A549 (cell line): ENCODE results near the gene ABHD17A. TPM values are rescaled to one million over a fixed set of nuclear protein-coding genes. Genes with fewer than 3 reads are reported as not detected.

Source experiments
- ATAC-seq, 2 experiments: fragments of 200-7000 bp in 1 of 2; fragments of >200 bp in 1 of 2; cut with Nextera tagmentation in 1 of 2; cut with Tn5 transposase in 1 of 2; 3 replicates each; pipeline versions ENCODE4 v1.8.0 to v1.9.1; 2018 to 2020; ENCODE audit warnings: mild to moderate bottlenecking in 1 of 2, moderate library complexity in 1 of 2
- CTCF ChIA-PET: fragments of 300-600 bp; sonication (Branson Sonifier 250); formaldehyde crosslinking; extraction: SDS; loops from one replicate; lab custom pipeline; 2021; ENCODE audit warnings: antibody characterized with exemption, inconsistent platforms; lab: Yijun Ruan, JAX
- POLR2A ChIA-PET: fragments of 350-600 bp; formaldehyde crosslinking; extraction: SDS; loops from one replicate; lab custom pipeline; 2021; ENCODE audit warnings: antibody characterized with exemption, inconsistent platforms; lab: Yijun Ruan, JAX
- DNase-seq, 2 experiments: peaks; one replicate each; pipeline versions ENCODE4 v3.0.0 to v3.0.0-alpha.2; 2011 to 2016; ENCODE audit warnings: low read depth in 1 of 2, low spot score in 1 of 2
- FAIRE-seq: peaks from 2 replicates; lab custom pipeline; 2011; peaks lifted over from hg19 to GRCh38; lab: Jason Lieb, UNC
- H3K27ac ChIP-seq, 2 experiments: fragments of >200 bp; sonication (Bioruptor Twin); formaldehyde crosslinking; 3 replicates each; pipeline ENCODE4 v1.5.1; 2016 to 2017
- H3K4me1 ChIP-seq: fragments of >200 bp; sonication (Bioruptor Twin); formaldehyde crosslinking; 3 replicates; pipeline ENCODE4 v1.6.1; 2016
- H3K4me2 ChIP-seq: fragments of >200 bp; sonication (Bioruptor Twin); formaldehyde crosslinking; 3 replicates; pipeline ENCODE4 v1.6.1; 2016
- H3K4me3 ChIP-seq: fragments of >200 bp; sonication (Bioruptor Twin); formaldehyde crosslinking; 3 replicates; pipeline ENCODE4 v1.5.1; 2016
- H3K9me3 ChIP-seq: fragments of >200 bp; sonication (Bioruptor Twin); formaldehyde crosslinking; 3 replicates; pipeline ENCODE4 v1.6.1; 2016
- CEBPB ChIP-seq, 2 experiments: fragments of >200 bp in 1 of 2; sonication (Bioruptor Twin) in 1 of 2; formaldehyde crosslinking in 1 of 2; IDR thresholded peaks; 2 replicates each; pipeline ENCODE4 v1.6.1; 2012 to 2016
- CTCF ChIP-seq: fragments of >200 bp; sonication (Bioruptor Twin); formaldehyde crosslinking; IDR thresholded peaks from 3 replicates; pipeline ENCODE4 v1.5.1; 2016
- ELK1 ChIP-seq: fragments of 150-350 bp; IDR thresholded peaks from 2 replicates; pipeline ENCODE4 v1.6.1; 2014; ENCODE audit warnings: low read depth, mild to moderate bottlenecking, low read length
- EP300 ChIP-seq, 2 experiments: fragments of >200 bp; sonication (Bioruptor Twin); formaldehyde crosslinking; IDR thresholded peaks; 2 replicates in 1 of 2; 3 replicates in 1 of 2; pipeline ENCODE4 v1.6.1; 2016 to 2017
- FOSB ChIP-seq: fragments of 250-450 bp; sonication (Bioruptor Pico); IDR thresholded peaks from 2 replicates; pipeline ENCODE4 v1.5.0; 2020; ENCODE audit warnings: mild to moderate bottlenecking, moderate library complexity
- HEYL ChIP-seq: fragments of 250-450 bp; sonication (Bioruptor Pico); IDR thresholded peaks from 2 replicates; pipeline ENCODE4 v1.8.0; 2021; ENCODE audit warnings: mild to moderate bottlenecking, moderate library complexity
- HOXB5 ChIP-seq: fragments of 250-450 bp; sonication (Bioruptor Pico); IDR thresholded peaks from 2 replicates; pipeline ENCODE4 v1.5.0; 2020; ENCODE audit warnings: mild to moderate bottlenecking, moderate library complexity
- JUN ChIP-seq, 2 experiments: fragments of >200 bp; sonication (Bioruptor Twin); formaldehyde crosslinking; IDR thresholded peaks; 2 replicates in 1 of 2; 3 replicates in 1 of 2; pipeline ENCODE4 v1.6.1; 2016 to 2017
- JUNB ChIP-seq: fragments of >200 bp; sonication (Bioruptor Twin); formaldehyde crosslinking; IDR thresholded peaks from 2 replicates; pipeline ENCODE4 v1.6.1; 2016
- KDM5A ChIP-seq: fragments of 200-600 bp; sonication (generic); IDR thresholded peaks from 2 replicates; pipeline ENCODE4 v1.6.1; 2016; ENCODE audit warnings: antibody characterized with exemption, mild to moderate bottlenecking
- MAFK ChIP-seq: fragments of 450-650 bp; IDR thresholded peaks from 2 replicates; pipeline ENCODE4 v1.6.1; 2014; ENCODE audit not compliant: partially characterized antibody
- NPAS2 ChIP-seq: fragments of 250-450 bp; sonication (Bioruptor Pico); IDR thresholded peaks from 2 replicates; pipeline ENCODE4 v1.8.0; 2022; ENCODE audit warnings: mild to moderate bottlenecking, moderate library complexity, borderline replicate concordance
- RAD21 ChIP-seq, 2 experiments: fragments of >200 bp in 1 of 2; sonication (Bioruptor Twin) in 1 of 2; formaldehyde crosslinking in 1 of 2; IDR thresholded peaks in 1 of 2; conservative IDR thresholded peaks in 1 of 2; 2 replicates in 1 of 2; 3 replicates in 1 of 2; pipeline ENCODE4 v1.6.1; 2012 to 2018; ENCODE audit warnings: inconsistent platforms in 1 of 2
- RARB ChIP-seq: fragments of 250-450 bp; sonication (Bioruptor Pico); IDR thresholded peaks from 2 replicates; pipeline ENCODE4 v1.8.0; 2021; ENCODE audit warnings: mild to moderate bottlenecking, moderate library complexity
- TFCP2L1 ChIP-seq: fragments of 250-450 bp; sonication (Bioruptor Pico); IDR thresholded peaks from 2 replicates; pipeline ENCODE4 v1.5.0; 2021; ENCODE audit warnings: mild to moderate bottlenecking
- TP53 ChIP-seq: fragments of 250-450 bp; sonication (Bioruptor Pico); IDR thresholded peaks from 2 replicates; pipeline ENCODE4 v1.5.0; 2021; ENCODE audit warnings: mild to moderate bottlenecking, moderate library complexity
- ZSCAN20 ChIP-seq: fragments of 250-450 bp; sonication (Bioruptor Pico); IDR thresholded peaks from 2 replicates; pipeline ENCODE4 v1.8.0; 2022; ENCODE audit warnings: mild to moderate bottlenecking, moderate library complexity
- WGBS: methylation state at CpG from one replicate; pipeline ENCODE4 v1.1.6; 2017; ENCODE audit errors: missing lambda C conversion rate; 5-methylcytosine and 5-hydroxymethylcytosine counted together
- polyA plus RNA-seq, 4 experiments: library from polyadenylated mRNA; depleted of rRNA in 3 of 4; stranded (reverse); fragments of >200 nt; fragmentation: RNase III in 1 of 4; extraction: RNeasy Plus Mini Kit Qiagen cat#74134 plus additional on column Dnase treatment in 1 of 4; gene quantifications; 2 replicates in 3 of 4; 3 replicates in 1 of 4; pipeline ENCODE4 v1.2.3, GENCODE V29; 2011 to 2017
- TF ChIP-seq, protein P1 (sequence below): fragments of >200 bp; sonication (Bioruptor Twin); formaldehyde crosslinking; IDR thresholded peaks from 3 replicates; pipeline ENCODE4 v1.6.1; 2016
- TF ChIP-seq, protein P2 (sequence below): IDR thresholded peaks from 2 replicates; pipeline ENCODE4 v1.6.1; 2012
- TF ChIP-seq, protein P3 (sequence below): fragments of 200-600 bp; sonication (generic); IDR thresholded peaks from 2 replicates; pipeline ENCODE4 v1.6.1; 2016; ENCODE audit warnings: antibody characterized with exemption, mild to moderate bottlenecking, moderate library complexity

Gene ABHD17A
- polyA plus RNA-seq, 2 of the 4 experiments (the other 2 are of a cell fraction): 12.8 to 23.1 TPM

DNA sequence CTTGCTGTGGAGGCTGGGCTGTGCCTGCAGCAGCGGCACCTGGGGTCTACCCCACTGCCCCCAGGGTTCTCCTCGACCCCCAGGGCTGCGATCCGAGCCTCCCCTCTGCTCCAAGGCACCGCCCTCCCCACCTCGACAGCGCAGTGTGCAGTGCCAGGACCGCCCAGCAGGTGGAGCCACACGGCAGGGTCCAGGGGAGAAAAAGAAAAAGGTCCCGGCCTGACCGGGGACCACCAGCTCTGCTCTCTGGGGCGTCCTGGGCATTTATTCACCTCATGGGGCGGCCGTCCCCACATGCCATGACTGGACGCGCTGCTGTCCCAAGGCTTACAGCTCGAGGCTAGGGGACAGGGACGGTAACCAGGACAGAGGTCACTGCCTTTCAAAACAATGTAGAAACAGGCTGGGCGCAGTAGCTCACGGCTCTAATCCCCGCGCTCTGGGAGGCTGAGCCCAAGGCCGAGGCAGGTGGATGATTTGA, 47.6 kb downstream of the ABHD17A start:
- 19% methylated on average over 10 of the region's 23 CpGs for WGBS
- TF ChIP-seq RAD21 (conservative IDR thresholded peaks at IDR 0.05 in 1 of 2, IDR thresholded peaks at IDR 0.05 in 1 of 2) (0 out of 5 replicates have a peak, but pooled peaks have one; percentile 7 to 15), JUN (IDR thresholded peaks at IDR 0.05) (no peak), CTCF (peak; percentile 64)
- no peaks in the 10 kb centered on the region for H3K4me1 ChIP-seq
- H3K9me3 ChIP-seq: no peaks in the 10 kb centered on the region
- CTCF ChIA-PET: interaction anchor here (0.6 to 14.0 kb wide), 17 partner anchors 9 to 503 kb away, joined by 3 to 212 read pairs (median 3); no protein-coding TSS in a partner anchor
- DNase-seq (peak in 1 of 2 experiments; percentile 64), ATAC-seq (peak; percentile 32 to 77; a peak in 5 of 6 replicates), FAIRE-seq (no peak)
- H3K4me2 ChIP-seq: peak overlapping the region; percentile 34; the same call in 2 of the 3 replicates
- POLR2A ChIA-PET: interaction anchor here (0.6 kb wide), 1 partner anchor 9 kb away, joined by 3 read pairs; no protein-coding TSS in a partner anchor
- H3K4me3 ChIP-seq: no peak overlapping the region
- H3K27ac ChIP-seq: 0 out of 6 replicates have a peak overlapping the region, but pooled peaks of 1 of the 2 experiments have one; percentile 13

DNA sequence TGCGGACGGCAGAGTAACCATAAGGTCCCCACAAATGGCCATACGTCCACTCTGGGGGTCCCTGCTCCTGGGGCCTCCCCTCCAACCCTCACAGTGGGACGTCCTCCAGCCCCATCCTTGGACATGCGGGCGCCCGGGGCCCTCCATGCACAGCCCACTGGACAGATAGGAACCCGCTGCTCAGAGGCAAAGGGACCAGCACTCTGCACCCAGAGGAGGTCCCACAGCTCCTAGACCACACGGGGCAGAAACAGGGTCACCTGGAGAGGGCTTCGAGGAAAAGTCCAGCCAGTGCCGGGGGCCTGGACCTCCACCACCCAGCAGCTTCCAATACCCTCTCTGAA, 48.1 kb downstream of the ABHD17A start:
- ATAC-seq (no peak), FAIRE-seq (no peak), DNase-seq (no peak)
- H3K4me2 ChIP-seq: no peak overlapping the region; the same call in 2 of the 3 replicates
- no peaks in the 10 kb centered on the region for H3K4me1 ChIP-seq
- H3K27ac ChIP-seq: no peak overlapping the region
- no peak overlapping the region for H3K4me3 ChIP-seq
- 76% methylated on average over 6 of the region's 11 CpGs for WGBS
- H3K9me3 ChIP-seq: no peaks in the 10 kb centered on the region
- ChIA-PET CTCF (interaction anchor here (0.6 to 14.0 kb wide), 17 partner anchors 9 to 502 kb away, joined by 3 to 212 read pairs (median 3); no protein-coding TSS in a partner anchor), POLR2A (interaction anchor here (0.6 kb wide), 1 partner anchor 9 kb away, joined by 3 read pairs; no protein-coding TSS in a partner anchor)
- TF ChIP-seq EP300 (IDR thresholded peaks at IDR 0.05) (no peak), CEBPB (IDR thresholded peaks at IDR 0.05) (no peak), JUNB (no peak), TFCP2L1 (CRISPR knock-in tag) (no peak), NPAS2 (CRISPR knock-in tag) (no peak), TP53 (CRISPR knock-in tag) (no peak), HOXB5 (no peak), MAFK (no peak), FOSB (CRISPR knock-in tag) (no peak)
- TF ChIP-seq, protein P1, sequence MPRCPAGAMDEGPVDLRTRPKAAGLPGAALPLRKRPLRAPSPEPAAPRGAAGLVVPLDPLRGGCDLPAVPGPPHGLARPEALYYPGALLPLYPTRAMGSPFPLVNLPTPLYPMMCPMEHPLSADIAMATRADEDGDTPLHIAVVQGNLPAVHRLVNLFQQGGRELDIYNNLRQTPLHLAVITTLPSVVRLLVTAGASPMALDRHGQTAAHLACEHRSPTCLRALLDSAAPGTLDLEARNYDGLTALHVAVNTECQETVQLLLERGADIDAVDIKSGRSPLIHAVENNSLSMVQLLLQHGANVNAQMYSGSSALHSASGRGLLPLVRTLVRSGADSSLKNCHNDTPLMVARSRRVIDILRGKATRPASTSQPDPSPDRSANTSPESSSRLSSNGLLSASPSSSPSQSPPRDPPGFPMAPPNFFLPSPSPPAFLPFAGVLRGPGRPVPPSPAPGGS: no peak
- TF ChIP-seq, protein P2, sequence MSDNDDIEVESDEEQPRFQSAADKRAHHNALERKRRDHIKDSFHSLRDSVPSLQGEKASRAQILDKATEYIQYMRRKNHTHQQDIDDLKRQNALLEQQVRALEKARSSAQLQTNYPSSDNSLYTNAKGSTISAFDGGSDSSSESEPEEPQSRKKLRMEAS: no peak

GRCh38 chr19:1836458-1837221, 48.7 kb downstream of the ABHD17A start:
- FAIRE-seq (no peak), ATAC-seq (no peak), DNase-seq (no peak)
- H3K4me3 ChIP-seq: no peak overlapping the region
- no peaks in the 10 kb centered on the region for H3K4me1 ChIP-seq
- no peaks in the 10 kb centered on the region for H3K9me3 ChIP-seq
- POLR2A ChIA-PET: no interaction called here
- CTCF ChIA-PET: interaction anchor here (0.5 to 14.0 kb wide), 16 partner anchors 10 to 502 kb away, joined by 3 to 212 read pairs (median 4); no protein-coding TSS in a partner anchor
- WGBS: 90% methylated on average over 19 of the region's 31 CpGs
- H3K4me2 ChIP-seq: no peak overlapping the region
- H3K27ac ChIP-seq: no peak overlapping the region
- TF ChIP-seq KDM5A (no peak), JUN (IDR thresholded peaks at IDR 0.05) (no peak), ZSCAN20 (CRISPR knock-in tag) (no peak), HEYL (CRISPR knock-in tag) (no peak), ELK1 (no peak), CTCF (no peak), RARB (CRISPR knock-in tag) (no peak)
- TF ChIP-seq, protein P2: no peak
- TF ChIP-seq, protein P3, sequence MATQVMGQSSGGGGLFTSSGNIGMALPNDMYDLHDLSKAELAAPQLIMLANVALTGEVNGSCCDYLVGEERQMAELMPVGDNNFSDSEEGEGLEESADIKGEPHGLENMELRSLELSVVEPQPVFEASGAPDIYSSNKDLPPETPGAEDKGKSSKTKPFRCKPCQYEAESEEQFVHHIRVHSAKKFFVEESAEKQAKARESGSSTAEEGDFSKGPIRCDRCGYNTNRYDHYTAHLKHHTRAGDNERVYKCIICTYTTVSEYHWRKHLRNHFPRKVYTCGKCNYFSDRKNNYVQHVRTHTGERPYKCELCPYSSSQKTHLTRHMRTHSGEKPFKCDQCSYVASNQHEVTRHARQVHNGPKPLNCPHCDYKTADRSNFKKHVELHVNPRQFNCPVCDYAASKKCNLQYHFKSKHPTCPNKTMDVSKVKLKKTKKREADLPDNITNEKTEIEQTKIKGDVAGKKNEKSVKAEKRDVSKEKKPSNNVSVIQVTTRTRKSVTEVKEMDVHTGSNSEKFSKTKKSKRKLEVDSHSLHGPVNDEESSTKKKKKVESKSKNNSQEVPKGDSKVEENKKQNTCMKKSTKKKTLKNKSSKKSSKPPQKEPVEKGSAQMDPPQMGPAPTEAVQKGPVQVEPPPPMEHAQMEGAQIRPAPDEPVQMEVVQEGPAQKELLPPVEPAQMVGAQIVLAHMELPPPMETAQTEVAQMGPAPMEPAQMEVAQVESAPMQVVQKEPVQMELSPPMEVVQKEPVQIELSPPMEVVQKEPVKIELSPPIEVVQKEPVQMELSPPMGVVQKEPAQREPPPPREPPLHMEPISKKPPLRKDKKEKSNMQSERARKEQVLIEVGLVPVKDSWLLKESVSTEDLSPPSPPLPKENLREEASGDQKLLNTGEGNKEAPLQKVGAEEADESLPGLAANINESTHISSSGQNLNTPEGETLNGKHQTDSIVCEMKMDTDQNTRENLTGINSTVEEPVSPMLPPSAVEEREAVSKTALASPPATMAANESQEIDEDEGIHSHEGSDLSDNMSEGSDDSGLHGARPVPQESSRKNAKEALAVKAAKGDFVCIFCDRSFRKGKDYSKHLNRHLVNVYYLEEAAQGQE: no peak
